ENCODE results near the gene GPC6.
"Not testable (repeated sequence)": the region's sequence is repeated elsewhere in the genome, so short reads cannot be mapped to it uniquely, and the experiment has no call there.

Gene GPC6

GRCh38 chr13:94328381-94329041 is 1101.9 kb downstream of the GPC6 start:
- no peak for DNase-seq (ENCODE audit: low spot score)

GRCh38 chr13:94329277-94329676 is 1102.7 kb downstream of the GPC6 start:
- no peak for DNase-seq (ENCODE audit: low spot score)

GRCh38 chr13:94329754-94330551 is 1103.3 kb downstream of the GPC6 start:
- peak; percentile 80 for DNase-seq (ENCODE audit: low spot score)

- DNase-seq (ENCODE audit: low spot score) = no peak
These were observed 1104.0 kb downstream of the GPC6 start for GRCh38 chr13:94330552-94331071.

GRCh38 chr13:94331281-94331680 is 1104.7 kb downstream of the GPC6 start:
- no peak for DNase-seq (ENCODE audit: low spot score)

GRCh38 chr13:94332359-94333096 is 1105.9 kb downstream of the GPC6 start:
- DNase-seq (ENCODE audit: low spot score) = no peak

- DNase-seq (ENCODE audit: low spot score) = no peak
These were observed 1106.7 kb downstream of the GPC6 start for GRCh38 chr13:94333131-94333820.

- DNase-seq (ENCODE audit: low spot score) = no peak
These were observed 1109.3 kb downstream of the GPC6 start for GRCh38 chr13:94335761-94336526.

GRCh38 chr13:94339116-94339687 is 1112.6 kb downstream of the GPC6 start:
- DNase-seq (ENCODE audit: low spot score) = no peak

- DNase-seq (ENCODE audit: low spot score) = no peak
These were observed 1116.0 kb downstream of the GPC6 start for GRCh38 chr13:94342436-94343242.

- DNase-seq (ENCODE audit: low spot score) = no peak
These were observed 1116.6 kb downstream of the GPC6 start for GRCh38 chr13:94343243-94343585.

- not testable (repeated sequence) for DNase-seq (ENCODE audit: low spot score)
These were observed 1117.1 kb downstream of the GPC6 start for GRCh38 chr13:94343687-94344086.

GRCh38 chr13:94344126-94344818 is 1117.7 kb downstream of the GPC6 start:
- DNase-seq (ENCODE audit: low spot score) = no peak

- no peak for DNase-seq (ENCODE audit: low spot score)
These were observed 1119.0 kb downstream of the GPC6 start for GRCh38 chr13:94345374-94346195.

- DNase-seq (ENCODE audit: low spot score) = no peak
These were observed 1119.8 kb downstream of the GPC6 start for GRCh38 chr13:94346261-94347019.

- DNase-seq (ENCODE audit: low spot score) = peak; percentile 71
These were observed 1124.8 kb downstream of the GPC6 start for GRCh38 chr13:94351292-94351990.

- DNase-seq (ENCODE audit: low spot score) = peak; percentile 15
These were observed 1125.5 kb downstream of the GPC6 start for GRCh38 chr13:94352057-94352456.

All from AG20443 (cell line).